GM12892 (cell line): ENCODE results near the gene STX1B.

Experiments
- DNase-seq: peaks from one replicate; pipeline ENCODE4 v3.0.0; 2011; ENCODE audit not compliant: insufficient read length
- FAIRE-seq: peaks from 2 replicates; lab custom pipeline; 2011; peaks lifted over from hg19 to GRCh38; lab: Jason Lieb, UNC
- POLR2A ChIP-seq: IDR thresholded peaks from 2 replicates; pipeline ENCODE4 v1.6.1; 2011; ENCODE audit warnings: low read depth, low read length, control low read depth
- POLR2AphosphoS5 ChIP-seq: IDR thresholded peaks from 2 replicates; pipeline ENCODE4 v1.6.1; 2011; ENCODE audit warnings: low read depth, low read length, control low read depth
- TAF1 ChIP-seq: IDR thresholded peaks from 2 replicates; pipeline ENCODE4 v1.6.1; 2011; ENCODE audit warnings: low read depth, mild to moderate bottlenecking, control low read depth, low read length, borderline replicate concordance

The STX1B gene

DNA sequence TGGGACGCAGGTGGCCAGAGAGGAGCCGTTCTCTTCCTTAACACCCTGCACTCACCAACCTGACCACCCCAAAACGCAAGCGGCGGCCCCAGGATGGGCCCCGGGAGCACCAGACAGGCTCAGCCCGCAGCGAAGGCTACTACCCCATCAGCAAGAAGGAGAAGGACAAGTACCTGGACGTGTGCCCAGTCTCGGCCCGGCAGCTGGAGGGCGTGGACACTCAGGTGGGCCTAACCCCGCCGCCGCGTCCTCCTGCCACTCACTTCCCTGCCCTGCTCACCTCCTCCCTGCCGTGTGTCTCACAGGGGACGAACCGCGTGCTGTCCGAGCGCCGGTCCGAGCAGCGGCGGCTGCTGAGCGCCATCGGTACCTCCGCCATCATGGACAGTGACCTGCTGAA is 30.0 kb downstream of the STX1B start:
- FAIRE-seq = no peak
- TF ChIP-seq POLR2A (no peak; the same call in 1 of the 2 replicates), TAF1 (no peak), POLR2AphosphoS5 (no peak)
- DNase-seq = no peak

DNA sequence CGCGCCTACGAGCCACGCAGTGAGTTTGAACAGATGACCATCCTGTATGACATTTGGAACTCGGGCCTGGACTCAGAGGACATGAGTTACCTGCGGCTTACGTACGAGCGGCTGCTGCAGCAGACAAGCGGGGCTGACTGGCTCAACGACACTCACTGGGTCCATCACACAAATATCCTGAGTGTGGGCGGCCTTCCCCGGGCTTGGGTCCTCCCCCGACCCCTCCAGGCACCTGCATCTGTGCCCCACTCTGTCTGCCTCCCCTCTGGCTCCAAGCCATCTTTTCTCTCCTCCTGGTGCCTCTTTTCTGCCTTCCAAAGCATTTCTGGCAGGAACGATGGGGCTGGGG is 30.4 kb downstream of the STX1B start:
- FAIRE-seq (no peak), DNase-seq (no peak)
- no peak for TF ChIP-seq POLR2AphosphoS5
- TF ChIP-seq TAF1 = no peak
- no peak for TF ChIP-seq POLR2A

DNA sequence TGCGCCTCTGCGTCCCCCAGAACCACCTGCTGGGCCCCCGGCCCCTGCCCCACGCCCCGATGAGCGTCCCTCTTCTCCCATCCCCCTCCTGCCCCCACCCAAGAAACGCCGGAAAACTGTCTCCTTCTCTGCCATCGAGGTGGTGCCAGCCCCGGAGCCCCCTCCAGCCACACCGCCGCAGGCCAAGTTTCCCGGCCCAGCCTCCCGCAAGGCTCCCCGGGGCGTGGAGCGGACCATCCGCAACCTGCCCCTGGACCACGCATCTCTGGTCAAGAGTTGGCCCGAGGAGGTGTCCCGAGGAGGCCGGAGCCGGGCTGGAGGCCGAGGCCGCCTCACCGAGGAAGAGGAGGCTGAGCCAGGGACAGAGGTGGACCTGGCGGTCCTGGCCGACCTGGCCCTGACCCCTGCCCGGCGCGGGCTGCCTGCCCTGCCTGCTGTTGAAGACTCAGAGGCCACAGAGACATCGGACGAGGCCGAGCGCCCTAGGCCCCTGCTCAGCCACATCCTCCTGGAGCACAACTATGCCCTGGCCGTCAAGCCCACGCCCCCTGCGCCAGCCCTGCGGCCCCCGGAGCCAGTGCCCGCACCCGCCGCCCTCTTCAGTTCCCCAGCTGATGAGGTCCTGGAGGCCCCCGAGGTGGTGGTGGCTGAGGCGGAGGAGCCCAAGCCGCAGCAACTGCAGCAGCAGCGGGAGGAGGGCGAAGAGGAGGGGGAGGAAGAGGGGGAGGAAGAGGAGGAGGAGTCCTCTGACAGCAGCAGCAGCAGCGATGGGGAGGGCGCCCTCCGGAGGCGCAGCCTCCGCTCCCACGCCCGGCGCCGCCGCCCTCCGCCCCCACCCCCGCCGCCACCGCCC is 31.0 kb downstream of the STX1B start:
- DNase-seq (no peak), FAIRE-seq (no peak)
- no peak for TF ChIP-seq POLR2AphosphoS5
- TF ChIP-seq POLR2A = no peak
- no peak for TF ChIP-seq TAF1

DNA sequence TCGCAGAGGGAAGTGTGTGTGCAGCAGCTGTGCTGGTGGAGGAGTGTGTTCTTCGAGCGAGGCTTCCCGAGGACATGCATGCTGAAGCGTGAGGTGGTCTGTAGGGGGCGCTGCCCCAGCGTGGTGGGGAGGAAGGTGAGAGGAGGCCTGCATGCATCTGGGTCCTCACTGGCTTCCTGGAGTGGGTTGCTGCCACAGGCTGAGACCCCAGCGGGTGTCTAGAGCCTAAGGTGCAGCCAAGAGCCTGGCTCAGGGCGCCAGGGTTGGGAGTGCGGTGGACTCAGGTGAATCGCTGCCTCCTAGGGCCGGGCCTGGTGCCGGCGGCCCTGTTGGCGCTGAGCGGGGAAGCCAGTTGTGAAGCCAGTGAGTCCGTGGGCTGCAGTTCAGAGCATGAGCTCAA is 32.9 kb downstream of the STX1B start:
- no peak for DNase-seq
- FAIRE-seq = no peak
- TF ChIP-seq POLR2A (no peak), TAF1 (no peak), POLR2AphosphoS5 (no peak)

DNA sequence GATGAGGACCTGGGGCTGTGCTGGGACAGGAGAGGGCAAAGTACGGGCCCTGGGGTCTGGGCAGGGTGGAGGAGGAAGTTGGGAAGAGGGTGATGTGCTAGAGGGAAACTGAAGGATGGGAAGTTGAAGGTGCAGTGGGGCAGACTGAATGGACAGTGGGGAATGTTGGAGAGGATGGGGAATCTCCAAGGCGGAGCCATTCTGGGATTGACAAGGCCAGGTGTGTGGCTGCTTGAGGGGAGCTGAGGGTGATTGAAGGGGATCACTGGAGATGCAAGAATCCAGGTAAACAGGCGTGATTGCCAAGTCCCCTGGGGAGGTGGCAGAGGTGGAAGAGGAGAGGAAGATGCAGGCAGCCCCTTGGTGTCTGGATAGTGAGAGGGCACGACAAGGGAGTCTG is 34.0 kb downstream of the STX1B start:
- TF ChIP-seq POLR2A (no peak), TAF1 (no peak), POLR2AphosphoS5 (no peak)
- FAIRE-seq = no peak
- DNase-seq = no peak

DNA sequence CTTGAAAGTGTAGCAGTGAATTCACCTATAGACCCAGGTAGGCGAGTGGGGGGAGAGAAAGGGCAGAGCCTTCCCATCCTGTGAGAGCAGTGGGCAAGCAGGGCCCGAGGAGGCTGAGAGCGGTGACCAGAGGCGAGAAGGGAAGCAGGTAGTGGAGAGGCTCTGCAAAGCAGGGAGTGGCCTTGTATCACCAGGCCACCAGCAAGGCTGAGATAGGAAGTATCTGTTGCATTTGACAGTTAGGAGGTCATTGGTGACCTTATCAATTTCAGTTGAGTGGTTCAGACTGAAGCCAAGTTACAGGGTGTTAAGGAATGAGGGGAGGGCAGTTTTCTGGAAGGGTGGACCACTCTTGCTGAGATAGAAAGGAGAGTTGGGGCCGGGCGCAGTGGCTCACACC is 36.1 kb downstream of the STX1B start:
- TF ChIP-seq POLR2A = no peak
- no peak for TF ChIP-seq POLR2AphosphoS5
- no peak for FAIRE-seq
- no peak for DNase-seq

DNA sequence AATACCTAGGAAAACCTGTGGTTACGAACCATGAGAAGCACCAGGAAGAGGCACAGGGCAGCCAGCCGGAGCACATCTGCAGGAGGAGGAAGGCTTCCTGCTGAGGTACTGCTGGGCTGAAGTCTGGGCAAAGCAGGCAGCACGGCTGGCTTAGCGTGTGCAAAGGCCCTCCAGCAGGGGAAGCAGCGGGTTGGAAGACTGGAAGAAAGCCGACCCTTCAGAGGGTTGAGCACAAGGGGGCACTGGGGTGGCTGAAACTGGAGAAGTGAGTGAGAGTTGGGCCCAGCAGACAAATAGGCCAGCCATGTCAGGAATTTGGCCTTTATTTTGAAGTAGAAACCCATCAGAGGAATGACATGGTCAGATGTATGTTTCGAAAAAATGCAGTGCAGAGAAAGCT is 37.6 kb downstream of the STX1B start:
- FAIRE-seq (no peak), DNase-seq (no peak)
- TF ChIP-seq POLR2AphosphoS5 = peak; percentile 32; the same call in 1 of the 2 replicates
- 0 out of 2 replicates have a peak, but pooled peaks have one; percentile 28 for TF ChIP-seq POLR2A
- TF ChIP-seq TAF1 = no peak

DNA sequence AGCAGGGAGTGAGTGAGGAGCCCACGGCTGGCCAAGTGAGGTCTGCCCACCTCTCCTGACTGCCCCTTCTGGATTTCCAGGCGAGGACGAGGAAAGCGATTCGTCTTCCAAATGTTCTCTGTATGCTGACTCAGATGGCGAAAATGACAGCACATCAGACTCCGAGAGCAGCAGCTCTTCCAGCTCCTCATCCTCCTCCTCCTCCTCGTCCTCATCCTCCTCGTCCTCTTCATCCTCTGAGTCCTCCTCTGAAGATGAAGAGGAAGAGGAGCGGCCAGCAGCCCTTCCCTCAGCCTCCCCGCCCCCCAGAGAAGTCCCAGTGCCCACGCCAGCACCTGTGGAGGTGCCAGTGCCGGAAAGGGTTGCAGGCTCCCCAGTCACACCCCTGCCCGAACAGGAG is 39.1 kb downstream of the STX1B start:
- DNase-seq = no peak
- FAIRE-seq = no peak
- no peak for TF ChIP-seq POLR2AphosphoS5
- TF ChIP-seq POLR2A = no peak
- TF ChIP-seq TAF1 = no peak

DNA sequence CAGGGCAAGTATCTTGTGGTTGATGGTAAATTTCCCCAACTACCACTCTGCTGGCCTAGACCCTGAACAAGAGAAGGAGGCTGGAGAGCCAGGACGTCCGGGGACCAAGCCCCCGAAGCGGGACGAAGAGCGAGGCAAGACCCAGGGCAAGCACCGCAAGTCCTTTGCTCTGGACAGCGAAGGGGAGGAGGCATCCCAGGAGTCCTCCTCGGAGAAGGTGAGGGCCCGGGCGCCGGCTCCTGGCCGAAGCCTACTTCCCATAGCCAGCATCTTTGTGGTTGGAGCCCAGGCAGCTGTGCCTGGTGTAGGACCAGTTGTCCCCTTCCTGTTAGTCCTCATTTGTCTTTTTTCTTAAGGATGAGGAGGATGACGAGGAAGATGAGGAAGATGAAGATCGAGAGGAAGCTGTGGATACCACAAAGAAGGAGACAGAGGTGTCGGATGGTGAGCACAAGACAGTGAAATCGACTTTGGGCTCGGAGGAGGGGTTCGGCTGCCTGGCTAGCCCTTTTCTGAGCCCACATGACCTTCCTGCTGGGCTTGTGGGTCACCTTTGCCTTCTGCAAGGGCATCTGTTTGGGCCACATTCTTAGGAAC is 41.1 kb downstream of the STX1B start:
- TF ChIP-seq TAF1 (no peak), POLR2AphosphoS5 (no peak)
- FAIRE-seq (no peak), DNase-seq (no peak)

DNA sequence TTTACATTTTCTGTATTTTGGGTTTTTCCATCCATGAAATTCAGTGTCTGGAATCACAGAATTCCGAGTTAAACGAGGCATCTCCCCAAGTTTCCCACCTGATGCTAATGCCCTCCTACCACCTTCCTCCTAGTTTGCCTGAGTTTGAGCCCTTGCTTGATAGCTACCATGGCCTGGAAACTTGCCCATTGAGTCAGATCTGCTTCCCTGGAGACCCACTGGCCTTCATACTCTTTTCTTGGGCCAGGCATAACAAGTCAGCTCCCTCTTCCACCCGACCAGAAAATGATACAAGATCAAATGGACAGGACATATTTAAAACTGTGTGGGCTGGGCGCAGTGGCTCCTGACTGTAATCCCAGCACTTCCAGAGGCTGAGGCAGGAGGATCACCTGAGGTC is 42.6 kb downstream of the STX1B start:
- TF ChIP-seq TAF1 = no peak
- TF ChIP-seq POLR2AphosphoS5 = no peak
- TF ChIP-seq POLR2A = no peak
- FAIRE-seq = no peak
- no peak for DNase-seq

DNA sequence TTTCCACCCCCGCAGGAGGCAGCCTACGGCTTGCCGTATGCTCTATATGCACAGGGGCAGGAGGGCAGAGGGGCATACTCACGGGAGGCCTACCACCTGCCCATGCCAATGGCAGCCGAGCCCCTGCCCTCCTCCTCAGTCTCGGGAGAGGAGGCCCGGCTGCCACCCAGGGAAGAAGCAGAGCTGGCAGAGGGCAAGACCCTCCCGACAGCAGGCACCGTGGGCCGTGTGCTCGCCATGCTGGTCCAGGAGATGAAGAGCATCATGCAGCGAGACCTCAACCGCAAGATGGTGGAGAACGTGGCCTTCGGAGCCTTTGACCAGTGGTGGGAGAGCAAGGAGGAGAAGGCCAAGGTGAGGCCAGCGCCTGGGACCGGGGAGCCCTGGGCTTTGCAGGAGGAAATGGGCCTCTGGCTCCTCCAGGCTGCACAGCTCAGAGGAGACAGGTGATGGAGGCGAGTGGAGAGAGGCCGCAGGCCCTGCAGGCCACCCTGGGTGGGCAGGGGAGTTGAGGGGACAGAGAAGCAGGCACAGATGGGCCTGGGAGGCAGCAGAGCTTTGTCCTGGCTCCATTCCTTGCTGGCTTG is 44.3 kb downstream of the STX1B start:
- TF ChIP-seq TAF1 (no peak), POLR2AphosphoS5 (no peak), POLR2A (no peak; the same call in 1 of the 2 replicates)
- DNase-seq = no peak
- FAIRE-seq = no peak

DNA sequence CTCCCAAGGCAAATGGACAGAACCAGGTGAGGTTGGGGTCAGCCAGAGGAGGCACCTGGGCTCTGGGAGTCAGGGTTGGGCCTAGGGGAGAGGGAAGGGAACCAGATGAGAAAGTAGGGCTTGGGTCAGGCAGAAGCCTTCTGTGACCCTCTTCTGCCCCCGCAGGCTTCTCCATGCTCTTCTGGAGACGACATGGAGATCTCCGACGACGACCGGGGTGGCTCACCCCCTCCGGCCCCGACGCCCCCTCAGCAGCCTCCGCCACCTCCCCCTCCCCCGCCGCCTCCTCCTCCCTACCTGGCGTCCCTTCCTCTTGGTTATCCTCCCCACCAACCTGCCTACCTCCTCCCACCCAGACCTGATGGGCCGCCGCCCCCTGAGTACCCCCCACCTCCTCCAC is 45.0 kb downstream of the STX1B start:
- FAIRE-seq (no peak), DNase-seq (no peak)
- TF ChIP-seq TAF1 = no peak
- no peak for TF ChIP-seq POLR2AphosphoS5
- TF ChIP-seq POLR2A = no peak

DNA sequence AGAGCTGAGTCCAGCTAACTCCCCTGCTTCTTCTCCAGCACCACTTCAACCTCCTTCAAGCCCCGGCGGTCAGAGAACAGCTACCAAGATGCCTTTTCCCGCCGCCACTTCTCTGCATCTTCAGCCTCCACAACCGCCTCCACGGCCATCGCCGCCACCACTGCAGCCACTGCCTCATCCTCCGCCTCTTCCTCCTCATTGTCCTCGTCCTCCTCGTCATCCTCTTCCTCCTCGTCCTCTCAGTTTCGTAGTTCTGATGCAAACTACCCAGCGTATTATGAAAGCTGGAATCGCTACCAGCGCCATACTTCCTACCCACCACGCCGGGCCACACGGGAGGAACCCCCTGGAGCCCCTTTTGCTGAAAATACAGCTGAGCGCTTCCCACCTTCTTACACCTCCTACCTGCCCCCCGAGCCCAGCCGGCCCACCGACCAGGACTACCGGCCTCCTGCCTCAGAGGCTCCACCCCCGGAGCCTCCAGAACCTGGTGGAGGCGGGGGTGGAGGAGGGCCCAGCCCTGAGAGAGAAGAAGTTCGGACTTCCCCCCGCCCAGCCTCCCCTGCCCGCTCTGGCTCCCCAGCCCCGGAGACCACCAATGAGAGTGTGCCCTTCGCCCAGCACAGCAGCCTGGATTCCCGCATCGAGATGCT is 45.7 kb downstream of the STX1B start:
- no peak for FAIRE-seq
- DNase-seq = no peak
- no peak for TF ChIP-seq TAF1
- TF ChIP-seq POLR2AphosphoS5 = no peak
